Measurements from ENCODE around the gene KIF5B.
"Not testable (repeated sequence)": the region's sequence is repeated elsewhere in the genome, so short reads cannot be mapped to it uniquely, and the experiment has no call there.

The KIF5B gene

GRCh38 chr10:32056136-32057035 is at the start of gene KIF5B:
Gene KIF5B, minus strand, starts transcription at chr10:32056425. Its CDS starts 452 bp downstream, at chr10:32055973.
- CTCF ChIA-PET: no interaction called here
- POLR2A ChIA-PET (ENCODE audit: low non-redundant PET): no interaction called here

GRCh38 chr10:32105782-32106382 is 49.7 kb upstream of the KIF5B start:
- DNase-seq (ENCODE audit: low spot score): no peak
- ChIA-PET CTCF (interaction anchor here (0.5 to 0.6 kb wide), 2 partner anchors 184 to 1111 kb away, joined by 3 to 6 read pairs; no protein-coding TSS in a partner anchor), POLR2A (ENCODE audit: low non-redundant PET) (no interaction called here)
- no peak overlapping the region for H3K27ac ChIP-seq
- TF ChIP-seq CTCF (conservative IDR thresholded peaks at IDR 0.05; ENCODE audit: low read depth): no peak

More at GRCh38 chr10:32056136-32057035, at the start of gene KIF5B:
- peak within 1 kb of the TSS; percentile 93 for H3K27ac ChIP-seq
- no peak for TF ChIP-seq CTCF (conservative IDR thresholded peaks at IDR 0.05; ENCODE audit: low read depth)
- peak; percentile 91 for DNase-seq (ENCODE audit: low spot score)

GRCh38 chr10:32104622-32105509 is 48.6 kb upstream of the KIF5B start:
- no peak overlapping the region for H3K27ac ChIP-seq
- ChIA-PET CTCF (no interaction called here), POLR2A (ENCODE audit: low non-redundant PET) (no interaction called here)
- DNase-seq (ENCODE audit: low spot score): no peak
- no peak for TF ChIP-seq CTCF (conservative IDR thresholded peaks at IDR 0.05; ENCODE audit: low read depth)

GRCh38 chr10:32104181-32104580 is 48.0 kb upstream of the KIF5B start:
- no peak overlapping the region for H3K27ac ChIP-seq
- no peak for DNase-seq (ENCODE audit: low spot score)
- ChIA-PET POLR2A (ENCODE audit: low non-redundant PET) (no interaction called here), CTCF (no interaction called here)
- TF ChIP-seq CTCF (conservative IDR thresholded peaks at IDR 0.05; ENCODE audit: low read depth): no peak

GRCh38 chr10:32103721-32104120 is 47.5 kb upstream of the KIF5B start:
- ChIA-PET POLR2A (ENCODE audit: low non-redundant PET) (no interaction called here), CTCF (no interaction called here)
- TF ChIP-seq CTCF (conservative IDR thresholded peaks at IDR 0.05; ENCODE audit: low read depth): no peak
- no peak for DNase-seq (ENCODE audit: low spot score)
- H3K27ac ChIP-seq: no peak overlapping the region

GRCh38 chr10:32098566-32099259 is 42.5 kb upstream of the KIF5B start:
- CTCF ChIA-PET: interaction anchor here (0.6 kb wide), 1 partner anchor 118 kb away, joined by 3 read pairs; no protein-coding TSS in a partner anchor
- H3K27ac ChIP-seq; DNase-seq (ENCODE audit: low spot score); POLR2A ChIA-PET (ENCODE audit: low non-redundant PET): not testable (repeated sequence)

All from RWPE1 (cell line).